ENCODE data around the gene ATP1B2. TPM values are rescaled to one million over a fixed set of nuclear protein-coding genes. Genes with fewer than 3 reads are reported as not detected.

Gene ATP1B2
- total and polyA plus RNA-seq, 9 of the 15 experiments (the other 6 are each of a cell fraction or from before 2014, with no cell fraction given) = 0.23 to 6.0 (median 0.99) TPM

- TF ChIP-seq GABPB1 (CRISPR knock-in tag; IDR thresholded peaks at IDR 0.05) = peak; percentile 60; the same call in 1 of the 2 replicates
- no peak for TF ChIP-seq ATF1 (CRISPR knock-in tag; IDR thresholded peaks at IDR 0.05)
- TF ChIP-seq ATF1 (tag; IDR thresholded peaks at IDR 0.05) = 0 out of 2 replicates have a peak, but pooled peaks have one; percentile 55
- TF ChIP-seq CREB3L1 (IDR thresholded peaks at IDR 0.05; ENCODE audit: borderline replicate concordance, low read depth) = peak; percentile 59; the same call in 1 of the 2 replicates
- TF ChIP-seq PPARD (CRISPR knock-in tag; IDR thresholded peaks at IDR 0.05) = no peak
- TF ChIP-seq MEIS2 (IDR thresholded peaks at IDR 0.05; ENCODE audit: partially characterized antibody) = peak; percentile 44
- 0 out of 2 replicates have a peak, but pooled peaks have one; percentile 33 for TF ChIP-seq HINFP (tag; conservative IDR thresholded peaks at IDR 0.05; ENCODE audit: low read depth)
- TF ChIP-seq ATF7 (IDR thresholded peaks at IDR 0.05) = peak; percentile 30; the same call in 1 of the 2 replicates
- TF ChIP-seq KLF16 (IDR thresholded peaks at IDR 0.05) = peak; percentile 49; the same call in 1 of the 2 replicates
- no peak for TF ChIP-seq ELF2 (CRISPR knock-in tag; IDR thresholded peaks at IDR 0.05)
- peak; percentile 19; the same call in 1 of the 2 replicates for TF ChIP-seq SP1 (CRISPR knock-in tag; IDR thresholded peaks at IDR 0.05)
- 0 out of 2 replicates have a peak, but pooled peaks have one; percentile 32 for TF ChIP-seq SMARCA5 (IDR thresholded peaks at IDR 0.05)
- TF ChIP-seq ZNF512 (tag; IDR thresholded peaks at IDR 0.05) = no peak
- 0 out of 2 replicates have a peak, but pooled peaks have one; percentile 22 for TF ChIP-seq TARDBP (IDR thresholded peaks at IDR 0.05)
- TF ChIP-seq KLF1 (tag; IDR thresholded peaks at IDR 0.05) = 0 out of 2 replicates have a peak, but pooled peaks have one; percentile 38
- peak; percentile 89 for TF ChIP-seq ZNF143 (CRISPR knock-in tag; IDR thresholded peaks at IDR 0.05)
- TF ChIP-seq TCFL5 (CRISPR knock-in tag; conservative IDR thresholded peaks at IDR 0.05) = no peak
- peak; percentile 64 for TF ChIP-seq ESRRA (IDR thresholded peaks at IDR 0.05; ENCODE audit: borderline replicate concordance, low read depth)
- peak; percentile 75 for TF ChIP-seq RBFOX2 (IDR thresholded peaks at IDR 0.05; ENCODE audit: low read depth, low read length)
- TF ChIP-seq ETS1 (conservative IDR thresholded peaks at IDR 0.05; ENCODE audit: control insufficient read depth, low read depth, low read length) = peak; percentile 93; the same call in 1 of the 2 replicates
- 0 out of 2 replicates have a peak, but pooled peaks have one; percentile 39 for TF ChIP-seq KHSRP (IDR thresholded peaks at IDR 0.05)
- no peak for TF ChIP-seq MCM5 (IDR thresholded peaks at IDR 0.05; ENCODE audit: low read depth)
These were observed 37.4 kb downstream of the ATP1B2 start, which contains the start of gene WRAP53 (continued) for GRCh38 chr17:7687908-7688807.
